HG03060 (cell line): ENCODE results near the gene CCDC102A.
A peak's percentile ranks its signal among the peaks of the same experiment; 100 is the strongest.

Experiments used
- ATAC-seq: cut with Tn5 transposase; IDR thresholded peaks from one replicate; pipeline ENCODE4 v1.9.1; 2021; ENCODE audit warnings: low read depth, moderate number of reproducible peaks; ENCODE audit not compliant: unreplicated experiment

Gene CCDC102A

DNA sequence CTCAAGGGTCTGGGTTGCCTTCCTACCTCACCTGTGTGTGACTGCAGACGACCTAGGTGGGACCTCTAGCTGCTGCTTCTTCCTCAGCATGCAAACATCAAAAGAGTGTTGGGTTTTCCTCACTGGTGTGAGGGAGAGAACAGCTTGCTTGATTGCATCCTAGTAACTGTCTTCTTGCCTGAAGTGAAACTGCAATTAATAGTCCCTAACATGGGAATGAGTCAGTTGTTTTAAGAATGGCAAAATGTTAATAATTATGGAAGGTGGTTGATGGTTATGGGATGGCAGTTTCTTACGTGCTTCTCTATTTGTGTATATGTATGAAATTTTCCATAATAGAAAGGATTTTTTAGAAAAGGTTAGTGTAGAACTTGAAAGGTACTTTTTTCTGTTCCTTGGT, 68.0 kb downstream of the CCDC102A start:
- no peak for ATAC-seq

DNA sequence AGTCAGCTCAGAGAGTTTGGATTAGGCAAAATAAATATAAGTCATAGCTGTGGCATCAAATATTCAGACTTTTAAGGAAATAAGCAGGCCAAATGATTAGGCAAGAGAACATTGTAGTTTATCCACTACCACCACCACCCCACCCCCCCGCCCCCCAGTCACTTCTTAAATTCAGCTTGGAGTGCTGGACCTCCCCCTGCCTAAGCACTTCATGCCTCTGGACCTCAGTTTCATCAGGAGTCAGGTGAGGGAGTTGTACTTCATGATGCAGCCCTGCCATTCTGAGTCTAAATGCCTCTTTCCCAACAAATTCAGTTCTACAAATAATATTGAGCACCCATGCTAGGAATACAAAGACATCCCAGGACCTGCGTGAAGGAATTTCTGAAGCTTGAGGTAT, 71.8 kb downstream of the CCDC102A start:
- no peak for ATAC-seq

DNA sequence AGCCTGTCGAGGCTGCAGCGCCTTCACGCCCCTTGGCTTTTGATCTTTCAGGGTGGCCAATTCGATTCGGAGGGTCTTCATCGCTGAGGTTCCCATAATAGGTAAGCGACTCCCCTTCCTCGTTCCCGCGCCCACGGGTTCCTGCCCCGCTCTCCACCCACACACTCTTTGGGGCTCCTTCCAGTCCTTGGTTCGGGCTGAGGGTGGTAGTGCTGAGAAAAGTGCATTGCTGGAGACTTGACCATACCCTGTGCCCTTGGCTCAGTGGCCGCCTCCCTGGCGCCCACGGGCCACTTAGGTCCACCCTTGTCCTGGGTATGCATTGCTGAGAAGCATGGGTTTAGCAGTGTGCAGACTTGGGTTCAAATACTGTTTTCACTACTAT, 73.4 kb downstream of the CCDC102A start:
- ATAC-seq = no peak

DNA sequence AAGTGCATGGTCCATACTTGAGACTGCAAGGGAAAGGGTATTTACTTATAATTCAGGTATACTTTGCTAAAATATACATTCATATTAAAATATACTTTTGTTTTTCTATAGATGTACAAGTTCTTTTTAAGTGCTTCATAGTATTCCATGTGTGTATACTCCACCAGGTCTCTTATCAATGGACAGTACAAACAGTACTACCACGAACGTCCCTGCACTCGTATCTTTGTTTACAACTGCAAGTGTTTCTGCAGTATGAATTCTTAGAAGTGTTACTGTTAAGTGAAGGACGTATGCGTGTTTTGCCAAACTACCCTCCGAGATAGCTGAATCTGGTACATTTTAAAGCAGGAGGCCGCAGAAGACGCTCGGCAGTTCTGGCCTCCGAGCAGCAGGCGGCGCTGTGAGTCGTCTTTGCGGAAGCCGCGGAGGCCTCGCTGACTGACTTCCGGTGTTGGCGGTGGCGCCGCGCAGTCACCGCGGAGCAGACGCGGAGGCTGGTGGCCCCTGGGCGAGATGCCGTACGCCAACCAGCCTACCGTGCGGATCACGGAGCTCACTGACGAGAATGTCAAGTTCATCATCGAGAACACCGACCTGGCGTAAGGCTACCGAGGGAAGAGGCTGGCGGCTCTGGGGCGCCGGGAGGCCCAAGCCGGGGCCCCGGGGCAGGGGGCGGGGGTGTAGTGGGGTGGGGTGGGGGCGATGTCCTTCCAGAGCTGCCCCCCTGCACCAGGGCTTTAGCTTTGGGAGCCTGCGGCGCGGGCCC, 74.0 kb downstream of the CCDC102A start, which contains the start of gene POLR2C:
TSS of gene POLR2C (plus strand) at position 471 of the 769 bp plus-strand sequence. CDS start at position 517, 46 bp downstream.
- peak; percentile 70 for ATAC-seq
